Testis (tissue), 2 donors: Measurements from ENCODE around the gene DOC2A.

ENCODE experiments used
- POLR2A ChIP-seq: fragments of 450-650 bp; IDR thresholded peaks from one replicate; pipeline ENCODE4 v1.6.1; 2017; ENCODE audit warnings: antibody characterized with exemption, mild to moderate bottlenecking, moderate library complexity
- TF ChIP-seq, protein P1 (sequence below), 3 experiments: fragments of 450-650 bp in 2 of 3; fragments of 200-600 bp in 1 of 3; sonication (generic) in 1 of 3; IDR thresholded peaks; one replicate each; pipeline ENCODE4 v1.5.1; 2016 to 2019; ENCODE audit warnings: antibody characterized with exemption in 3 of 3, mild to moderate bottlenecking in 2 of 3, moderate library complexity in 1 of 3

DNA sequence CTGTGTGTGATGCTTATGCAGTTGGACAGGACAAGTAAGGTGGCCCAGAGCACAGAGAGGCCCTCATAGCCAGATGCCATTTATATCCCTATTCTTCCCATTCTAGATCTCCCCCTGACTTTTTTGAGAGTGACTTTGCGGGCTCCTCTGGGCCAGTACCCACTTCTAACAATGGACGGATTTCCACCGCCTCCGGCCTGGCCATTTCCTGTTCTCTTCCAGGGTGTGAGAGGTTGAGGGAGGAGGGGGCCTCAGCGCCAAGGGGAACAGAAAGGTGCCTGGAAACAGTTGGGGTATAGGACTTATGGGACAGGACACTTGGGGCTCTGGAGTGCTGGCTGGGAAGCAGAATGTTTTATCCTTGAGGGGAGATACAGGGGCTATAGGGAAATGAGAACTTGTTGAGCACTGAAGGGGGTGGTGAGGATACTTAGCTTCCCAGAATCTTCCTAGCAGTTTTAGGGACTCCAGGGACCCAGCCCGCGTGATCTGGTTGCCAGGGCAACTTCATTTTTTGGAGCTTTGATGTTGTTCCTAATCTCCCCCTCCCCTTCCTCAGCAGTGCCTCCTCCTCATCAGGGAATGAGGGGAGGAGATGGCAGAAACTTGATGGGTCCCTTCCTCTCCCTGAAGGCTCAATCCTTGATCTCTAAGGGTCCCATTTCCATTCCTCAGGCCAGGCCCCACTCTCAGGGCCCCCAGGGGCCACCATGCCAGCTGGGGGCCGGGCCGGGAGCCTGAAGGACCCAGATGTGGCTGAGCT lies 33.6 kb downstream of the DOC2A start:
- TF ChIP-seq, protein P1, sequence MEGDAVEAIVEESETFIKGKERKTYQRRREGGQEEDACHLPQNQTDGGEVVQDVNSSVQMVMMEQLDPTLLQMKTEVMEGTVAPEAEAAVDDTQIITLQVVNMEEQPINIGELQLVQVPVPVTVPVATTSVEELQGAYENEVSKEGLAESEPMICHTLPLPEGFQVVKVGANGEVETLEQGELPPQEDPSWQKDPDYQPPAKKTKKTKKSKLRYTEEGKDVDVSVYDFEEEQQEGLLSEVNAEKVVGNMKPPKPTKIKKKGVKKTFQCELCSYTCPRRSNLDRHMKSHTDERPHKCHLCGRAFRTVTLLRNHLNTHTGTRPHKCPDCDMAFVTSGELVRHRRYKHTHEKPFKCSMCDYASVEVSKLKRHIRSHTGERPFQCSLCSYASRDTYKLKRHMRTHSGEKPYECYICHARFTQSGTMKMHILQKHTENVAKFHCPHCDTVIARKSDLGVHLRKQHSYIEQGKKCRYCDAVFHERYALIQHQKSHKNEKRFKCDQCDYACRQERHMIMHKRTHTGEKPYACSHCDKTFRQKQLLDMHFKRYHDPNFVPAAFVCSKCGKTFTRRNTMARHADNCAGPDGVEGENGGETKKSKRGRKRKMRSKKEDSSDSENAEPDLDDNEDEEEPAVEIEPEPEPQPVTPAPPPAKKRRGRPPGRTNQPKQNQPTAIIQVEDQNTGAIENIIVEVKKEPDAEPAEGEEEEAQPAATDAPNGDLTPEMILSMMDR (IDR thresholded peaks at IDR 0.05), result no peak
- no peak for TF ChIP-seq POLR2A
